Endothelial cell of umbilical vein (primary cell): Measurements from ENCODE around the gene ACER2.

Experiments
- CTCF ChIP-seq, 2 donors: IDR thresholded peaks; 1 replicate in 1 of 2; 2 replicates in 1 of 2; pipeline ENCODE4 v1.5.1; 2011; ENCODE audit warnings: low read length in 2 of 2, mild to moderate bottlenecking in 2 of 2, moderate library complexity in 2 of 2, control low read depth in 1 of 2, inconsistent platforms in 1 of 2, low read depth in 1 of 2; ENCODE audit not compliant: insufficient read depth in 1 of 2; ENCODE audit errors: extremely low read depth in 1 of 2
- POLR2AphosphoS5 ChIP-seq: IDR thresholded peaks from 2 replicates; pipeline ENCODE4 v1.6.1; 2012; ENCODE audit warnings: low read depth, mild to moderate bottlenecking, control low read depth, low read length, moderate library complexity; ENCODE audit not compliant: insufficient read depth

- TF ChIP-seq POLR2AphosphoS5 (no peak), CTCF (IDR thresholded peaks at IDR 0.05; ENCODE audit: extremely low read depth in 1 of 2, insufficient read depth in 1 of 2, low read depth in 1 of 2, low read length in 2 of 2) (no peak)
Observed at GRCh38 chr9:19376931-19377330, 31.9 kb upstream of the ACER2 start.
